Measurements from ENCODE around the gene SYK. TPM values are rescaled to one million over a fixed set of nuclear protein-coding genes. Genes with fewer than 3 reads are reported as not detected.
"Not testable (repeated sequence)": the region's sequence is repeated elsewhere in the genome, so short reads cannot be mapped to it uniquely, and the experiment has no call there.

Gene SYK
- total RNA-seq, 2 donors from 2014 or later = 4.5 to 43.6 TPM

GRCh38 chr9:90884178-90884577 lies 82.6 kb downstream of the SYK start:
- Histone ChIP-seq H3K36me3 (no peaks in the 10 kb centered on the region), H3K27ac (no peak overlapping the region), H3K4me3 (no peak overlapping the region), H3K9me3 (no peaks in the 10 kb centered on the region), H3K4me1 (replicated peaks) (no peaks in the 10 kb centered on the region), H3K27me3 (replicated peaks; ENCODE audit: insufficient read depth) (no peaks in the 10 kb centered on the region)
- TF ChIP-seq CTCF (IDR thresholded peaks at IDR 0.05) = no peak
- TF ChIP-seq POLR2A (IDR thresholded peaks at IDR 0.05) = no peak
- TF ChIP-seq POLR2AphosphoS5 (IDR thresholded peaks at IDR 0.05) = no peak
- 81% methylated on average over 8 of the region's 8 CpGs for WGBS
- intact Hi-C loops (cut with DNase I) = no loop called here
- DNase-seq (ENCODE audit: low spot score) = no peak

- H3K36me3 ChIP-seq; H3K4me1 ChIP-seq (replicated peaks); intact Hi-C loops (cut with DNase I): not testable (repeated sequence)
Observed at GRCh38 chr9:90886868-90887267, 85.2 kb downstream of the SYK start.

GRCh38 chr9:90888941-90889340 lies 87.3 kb downstream of the SYK start:
- H3K27ac ChIP-seq = no peak overlapping the region
- no peak overlapping the region for H3K4me3 ChIP-seq
- no peaks in the 10 kb centered on the region for H3K9me3 ChIP-seq
- no peak for TF ChIP-seq CTCF (IDR thresholded peaks at IDR 0.05)
- no peak for TF ChIP-seq POLR2AphosphoS5 (IDR thresholded peaks at IDR 0.05)
- TF ChIP-seq POLR2A (IDR thresholded peaks at IDR 0.05) = no peak
- no peaks in the 10 kb centered on the region for H3K4me1 ChIP-seq (replicated peaks)
- DNase-seq (ENCODE audit: low spot score) = no peak
- no peaks in the 10 kb centered on the region for H3K27me3 ChIP-seq (replicated peaks; ENCODE audit: insufficient read depth)
- WGBS = 96% methylated on average over 8 of the region's 8 CpGs
- intact Hi-C loops (cut with DNase I) = no loop called here
- H3K36me3 ChIP-seq = no peaks in the 10 kb centered on the region

More at GRCh38 chr9:90886868-90887267, 85.2 kb downstream of the SYK start:
- not testable (repeated sequence) for DNase-seq (ENCODE audit: low spot score); H3K27ac ChIP-seq; H3K9me3 ChIP-seq; H3K4me3 ChIP-seq; H3K27me3 ChIP-seq (replicated peaks; ENCODE audit: insufficient read depth)

GRCh38 chr9:90890146-90890810 lies 88.7 kb downstream of the SYK start:
- 86% methylated on average over 10 of the region's 10 CpGs for WGBS
- no peaks in the 10 kb centered on the region for H3K36me3 ChIP-seq
- H3K27ac ChIP-seq = no peak overlapping the region
- no peaks in the 10 kb centered on the region for H3K27me3 ChIP-seq (replicated peaks; ENCODE audit: insufficient read depth)
- DNase-seq (ENCODE audit: low spot score) = no peak
- no peaks in the 10 kb centered on the region for H3K9me3 ChIP-seq
- peaks cover 4% of the 10 kb centered on the region for H3K4me1 ChIP-seq (replicated peaks)
- H3K4me3 ChIP-seq = no peak overlapping the region
- intact Hi-C loops (cut with DNase I) = no loop called here
- TF ChIP-seq CTCF (IDR thresholded peaks at IDR 0.05) (no peak), POLR2AphosphoS5 (IDR thresholded peaks at IDR 0.05) (no peak), POLR2A (IDR thresholded peaks at IDR 0.05) (no peak)

- intact Hi-C loops (cut with DNase I) = no loop called here
- no peak for DNase-seq (ENCODE audit: low spot score)
Observed at GRCh38 chr9:90891308-90892040, 89.9 kb downstream of the SYK start.

More at GRCh38 chr9:90891308-90892040, 89.9 kb downstream of the SYK start:
- H3K9me3 ChIP-seq = no peaks in the 10 kb centered on the region
- no peak overlapping the region for H3K27ac ChIP-seq
- no peak for TF ChIP-seq CTCF (IDR thresholded peaks at IDR 0.05)
- WGBS = 43% methylated on average over 8 of the region's 8 CpGs
- H3K36me3 ChIP-seq = no peaks in the 10 kb centered on the region
- H3K4me3 ChIP-seq = no peak overlapping the region
- H3K4me1 ChIP-seq (replicated peaks) = peaks cover 8% of the 10 kb centered on the region
- no peaks in the 10 kb centered on the region for H3K27me3 ChIP-seq (replicated peaks; ENCODE audit: insufficient read depth)
